Stimulated activated CD4-positive, alpha-beta T cell treated with anti-CD3 and anti-CD28 coated beads, Interleukin-4, amount 100 ng/mL, for 24 hours (primary cell): ENCODE data around the gene TMEM270.
"Not testable (repeated sequence)": the region's sequence is repeated elsewhere in the genome, so short reads cannot be mapped to it uniquely, and the experiment has no call there.

Experiments used
- DNase-seq: peaks from one replicate; pipeline ENCODE4 v3.0.0-alpha.2; 2020

Gene TMEM270

GRCh38 chr7:73861305-73861704 is 346 bp downstream of the TMEM270 start:
- DNase-seq, result no peak

DNA sequence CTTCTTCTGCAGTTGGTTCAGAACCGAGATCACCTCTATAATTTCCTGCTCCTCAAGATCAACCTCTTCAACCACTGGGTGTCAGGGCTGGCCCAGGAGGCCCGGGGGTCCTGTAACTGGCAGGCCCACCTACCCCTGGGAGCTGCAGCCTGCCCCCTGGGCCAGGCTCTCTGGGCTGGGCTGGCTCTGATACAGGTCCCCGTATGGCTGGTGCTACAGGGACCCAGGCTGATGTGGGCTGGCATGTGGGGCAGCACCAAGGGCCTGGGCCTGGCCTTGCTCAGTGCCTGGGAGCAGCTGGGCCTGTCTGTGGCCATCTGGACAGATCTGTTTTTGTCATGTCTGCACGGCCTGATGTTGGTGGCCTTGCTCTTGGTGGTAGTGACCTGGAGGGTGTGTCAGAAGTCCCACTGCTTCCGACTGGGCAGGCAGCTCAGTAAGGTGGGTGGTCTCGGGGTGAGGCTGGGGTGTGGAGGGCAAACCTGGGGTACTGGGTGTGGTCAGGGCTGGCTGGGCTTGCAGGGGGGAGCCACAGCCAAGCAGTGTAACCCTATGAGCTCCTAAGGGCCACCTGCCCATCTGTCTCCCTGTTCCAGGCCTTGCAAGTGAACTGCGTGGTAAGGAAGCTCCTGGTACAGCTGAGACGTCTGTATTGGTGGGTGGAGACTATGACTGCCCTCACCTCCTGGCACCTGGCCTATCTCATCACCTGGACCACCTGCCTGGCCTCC is 4.2 kb downstream of the TMEM270 start:
- DNase-seq, result no peak

DNA sequence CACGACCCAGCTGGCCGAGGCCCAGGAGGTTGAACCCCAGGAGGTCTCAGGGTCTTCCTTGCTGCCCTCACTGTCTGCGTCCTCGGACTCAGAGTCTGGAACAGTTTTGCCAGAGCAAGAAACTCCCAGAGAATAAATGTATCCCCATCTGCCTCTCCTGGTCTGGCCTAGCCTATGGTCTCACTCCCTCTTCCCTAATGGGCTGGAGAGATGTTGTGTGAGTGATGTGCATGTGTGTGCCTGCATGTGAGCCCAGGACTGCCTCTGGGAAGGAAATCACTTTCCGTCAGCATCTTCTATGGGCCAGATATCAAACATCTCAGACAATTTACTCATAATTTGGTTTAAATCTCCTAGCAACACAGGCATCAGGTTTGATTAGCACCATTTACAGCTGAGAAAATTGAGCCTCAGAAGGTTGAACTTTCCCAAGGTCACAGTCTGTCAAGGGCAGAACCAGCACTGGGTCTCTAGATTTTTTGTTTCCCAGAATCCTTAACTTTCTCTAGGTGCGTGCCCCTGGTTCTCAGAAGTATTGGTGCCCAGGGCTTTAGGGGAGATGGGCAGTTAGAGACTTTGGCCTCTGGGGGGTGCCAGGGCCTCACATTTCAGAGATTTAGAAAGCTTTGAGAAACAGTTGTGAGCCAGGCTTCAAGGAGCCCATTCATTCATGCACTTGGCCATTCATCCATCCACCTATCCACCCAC is 4.9 kb downstream of the TMEM270 start:
- DNase-seq, result no peak

GRCh38 chr7:73866446-73866767 is 5.4 kb downstream of the TMEM270 start:
- DNase-seq, result no peak

DNA sequence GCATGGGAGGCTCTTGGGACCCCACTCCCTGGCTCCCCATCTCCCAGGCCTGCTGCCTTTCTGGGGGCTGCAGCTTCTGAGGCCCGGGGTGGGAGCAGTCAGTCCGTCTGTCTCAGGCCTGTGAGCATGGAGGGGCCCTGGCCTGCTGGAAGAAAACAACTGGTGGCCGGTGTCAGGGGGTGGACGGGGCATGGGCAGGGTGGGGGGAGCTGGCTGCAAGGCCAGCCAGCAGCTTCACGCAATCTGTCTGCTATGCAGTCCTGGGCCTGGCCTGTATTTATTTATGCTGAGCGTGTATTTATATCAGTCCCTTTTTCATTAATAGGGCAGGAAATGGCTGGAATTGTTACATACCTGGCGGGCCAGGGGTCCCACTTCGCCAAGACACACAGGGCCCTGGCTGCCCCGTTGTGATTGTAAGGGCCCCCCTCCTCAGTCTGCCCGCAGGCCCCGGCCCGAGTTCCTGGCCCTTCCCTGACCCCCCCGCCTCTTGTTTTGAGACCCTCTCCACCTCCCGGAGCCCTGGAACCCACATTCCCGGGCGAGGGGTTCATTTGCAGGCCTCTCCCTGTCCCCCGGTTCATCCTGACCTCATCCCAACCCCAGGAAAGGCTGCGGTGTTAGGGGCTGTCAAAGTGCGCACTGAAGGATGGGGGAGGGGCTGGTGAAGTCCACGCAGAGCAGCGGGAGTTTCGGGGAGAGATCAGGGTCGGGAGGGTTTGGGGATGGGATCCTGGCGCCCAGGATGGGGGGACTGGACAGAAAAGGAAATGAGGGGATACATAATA is 8.2 kb downstream of the TMEM270 start:
- no peak for DNase-seq

DNA sequence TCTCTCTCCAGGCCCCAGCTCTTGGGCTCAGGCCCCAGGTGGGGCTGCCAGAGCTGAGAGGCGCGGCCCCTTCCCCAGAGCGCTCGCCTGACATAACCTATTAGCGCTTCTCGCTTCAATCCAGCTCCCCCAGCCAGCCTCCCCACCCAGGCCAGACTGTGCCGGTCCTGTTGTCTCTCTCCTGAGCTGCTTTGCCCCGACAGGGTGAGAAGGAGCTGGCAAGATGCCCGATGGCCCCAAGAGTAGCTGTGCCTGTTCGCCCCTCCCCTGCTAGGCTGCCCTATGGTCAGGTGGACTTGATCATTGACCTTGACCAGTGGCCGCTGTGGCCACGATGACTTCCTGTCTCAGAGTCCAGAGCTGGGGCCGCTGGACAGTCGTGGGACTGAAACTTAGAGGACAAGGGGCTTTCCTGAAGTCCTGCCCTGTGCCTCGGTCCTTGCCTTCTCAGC is 9.1 kb downstream of the TMEM270 start:
- no peak for DNase-seq

DNA sequence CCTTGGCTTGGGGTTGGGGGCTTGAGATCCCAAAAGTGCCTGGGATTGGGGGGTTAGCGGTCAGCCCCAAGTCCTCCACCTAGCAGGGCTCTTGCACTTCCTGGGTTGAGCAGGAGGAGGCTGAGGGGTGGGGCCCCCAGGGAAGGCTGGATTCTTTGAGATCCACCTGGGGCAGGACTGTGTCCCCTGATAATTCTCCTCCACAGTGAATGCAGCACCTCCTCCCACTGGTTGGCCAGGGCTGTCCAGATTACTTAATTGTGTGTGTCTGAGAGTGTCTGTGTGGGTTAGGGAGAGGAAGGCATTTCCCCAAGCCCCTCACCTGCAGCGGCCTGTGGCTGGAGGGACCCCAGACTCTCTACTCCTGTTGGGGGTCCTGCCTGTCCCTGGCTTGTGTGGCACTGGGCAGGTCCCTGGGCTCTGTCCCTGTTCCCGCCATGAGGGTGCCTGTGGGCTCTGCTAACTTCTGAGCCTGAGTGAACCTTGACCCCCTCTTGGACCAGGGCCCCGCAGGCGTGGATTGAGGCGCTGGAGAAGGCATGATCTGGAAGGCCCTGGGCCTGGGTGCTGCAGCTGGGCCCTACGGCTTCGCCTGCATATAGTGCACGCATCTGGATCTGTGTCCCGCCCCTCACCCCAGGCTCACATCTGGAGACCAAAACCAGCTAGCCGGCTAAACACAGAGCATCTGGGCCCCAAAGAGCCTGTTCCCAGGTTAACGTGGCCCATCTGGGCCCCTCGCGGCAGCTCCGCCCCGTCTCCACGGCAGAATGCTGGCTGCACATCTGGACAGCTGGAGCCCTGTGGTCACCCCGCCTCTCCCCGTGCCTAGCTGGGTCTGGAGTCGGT is 10.4 kb downstream of the TMEM270 start:
- DNase-seq, result no peak

- no peak for DNase-seq
Measured at GRCh38 chr7:73872056-73872908, 11.3 kb downstream of the TMEM270 start.

GRCh38 chr7:73876361-73876760 is 15.4 kb downstream of the TMEM270 start:
- no peak for DNase-seq

GRCh38 chr7:73876973-73877372 is 16.0 kb downstream of the TMEM270 start:
- no peak for DNase-seq

DNA sequence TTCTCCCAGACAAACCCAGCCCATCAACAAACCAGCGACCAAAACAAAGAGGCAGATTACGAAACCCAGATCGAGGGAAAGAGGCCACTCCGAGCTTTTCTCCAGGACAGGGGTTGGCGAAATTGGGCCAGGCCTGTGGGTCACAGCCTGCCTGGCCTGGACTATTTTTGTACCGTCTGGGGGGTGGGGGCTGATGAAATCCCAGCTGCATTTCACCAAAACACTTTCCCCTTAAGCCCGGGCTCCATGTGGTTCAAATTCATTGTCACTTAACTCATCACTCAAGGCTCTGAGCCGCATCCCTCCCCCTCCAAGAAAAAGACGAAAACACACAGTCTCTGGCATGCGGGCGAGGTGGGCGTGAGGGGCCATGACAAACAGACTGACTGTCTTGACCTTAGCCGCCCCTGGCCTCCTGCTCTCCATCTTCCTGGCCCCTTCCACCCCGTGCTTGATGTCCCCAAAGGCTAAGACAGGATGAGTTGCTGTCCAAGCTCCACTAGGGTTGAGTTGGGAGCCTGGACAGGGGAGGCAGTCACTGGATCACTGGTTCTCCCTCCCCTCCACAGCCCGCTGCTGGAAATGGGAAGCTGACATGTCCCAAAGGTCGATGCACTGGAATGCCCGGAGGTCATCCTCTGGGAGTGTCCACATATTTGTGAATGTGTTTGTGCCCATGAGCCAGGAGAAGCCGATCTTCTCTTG is 19.2 kb downstream of the TMEM270 start:
- DNase-seq, result no peak

GRCh38 chr7:73880755-73881328 is 19.9 kb downstream of the TMEM270 start:
- no peak for DNase-seq

DNA sequence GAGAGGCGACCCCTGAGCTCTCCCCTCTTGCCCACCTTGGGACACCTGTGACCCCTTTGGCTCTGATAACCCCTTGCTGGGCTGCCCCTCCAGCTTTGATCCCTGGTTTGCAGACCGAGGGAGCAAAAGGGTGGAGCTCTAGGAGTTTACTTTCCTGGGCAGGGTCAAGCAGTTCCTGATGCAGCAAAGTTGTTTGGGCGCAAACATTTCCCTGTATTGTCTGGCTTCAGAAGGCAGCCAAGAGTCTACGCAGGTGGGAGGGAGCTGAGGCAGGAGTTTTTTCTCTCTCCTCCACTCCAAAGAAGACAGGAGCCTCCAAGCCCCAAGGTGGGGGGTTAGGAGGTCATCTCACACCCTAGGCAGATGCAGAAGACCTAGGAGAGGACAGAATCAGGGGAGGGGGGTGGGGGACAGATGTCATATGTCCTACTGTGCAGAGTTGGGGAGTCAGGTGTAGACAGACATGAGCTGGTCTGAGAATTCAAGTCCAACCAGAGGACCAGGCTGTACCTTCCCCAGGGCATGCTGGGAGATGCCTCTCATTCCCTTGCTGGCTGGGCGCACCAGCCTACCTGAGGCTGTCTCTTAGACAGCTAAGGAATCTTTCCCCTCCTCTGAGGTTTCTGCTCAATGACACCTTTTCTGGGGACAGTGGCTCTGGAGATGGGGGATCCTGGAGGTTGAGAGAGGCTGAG is 20.5 kb downstream of the TMEM270 start:
- no peak for DNase-seq

GRCh38 chr7:73882047-73882402 is 21.1 kb downstream of the TMEM270 start:
- DNase-seq, result no peak

DNA sequence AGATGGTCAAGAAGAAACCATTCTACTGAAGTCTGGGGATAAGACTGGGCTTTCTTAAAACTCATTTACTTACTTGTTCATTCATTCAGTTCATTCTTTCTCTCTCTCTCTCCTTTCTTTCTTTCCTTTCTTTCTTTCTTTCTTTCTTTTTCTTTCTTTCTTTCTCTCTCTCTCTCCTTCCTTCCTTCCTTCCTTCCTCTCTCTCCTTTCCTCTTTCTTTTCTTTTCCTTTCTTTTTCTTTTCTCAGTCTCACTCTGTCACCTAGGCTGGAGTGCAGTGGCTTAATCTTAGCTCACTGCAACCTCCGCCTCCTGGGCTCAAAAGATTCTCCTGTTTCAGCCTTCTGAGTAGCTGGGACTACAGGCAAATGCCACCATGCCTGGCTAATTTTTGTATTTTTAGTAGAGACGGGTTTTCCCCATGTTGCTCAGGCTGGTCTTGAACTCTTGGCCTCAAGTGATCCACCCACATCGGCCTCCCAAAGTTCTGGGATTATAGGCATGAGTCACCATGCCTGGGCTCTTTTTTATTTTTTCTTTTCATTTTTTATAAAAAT is 24.0 kb downstream of the TMEM270 start:
- DNase-seq, result not testable (repeated sequence)

DNA sequence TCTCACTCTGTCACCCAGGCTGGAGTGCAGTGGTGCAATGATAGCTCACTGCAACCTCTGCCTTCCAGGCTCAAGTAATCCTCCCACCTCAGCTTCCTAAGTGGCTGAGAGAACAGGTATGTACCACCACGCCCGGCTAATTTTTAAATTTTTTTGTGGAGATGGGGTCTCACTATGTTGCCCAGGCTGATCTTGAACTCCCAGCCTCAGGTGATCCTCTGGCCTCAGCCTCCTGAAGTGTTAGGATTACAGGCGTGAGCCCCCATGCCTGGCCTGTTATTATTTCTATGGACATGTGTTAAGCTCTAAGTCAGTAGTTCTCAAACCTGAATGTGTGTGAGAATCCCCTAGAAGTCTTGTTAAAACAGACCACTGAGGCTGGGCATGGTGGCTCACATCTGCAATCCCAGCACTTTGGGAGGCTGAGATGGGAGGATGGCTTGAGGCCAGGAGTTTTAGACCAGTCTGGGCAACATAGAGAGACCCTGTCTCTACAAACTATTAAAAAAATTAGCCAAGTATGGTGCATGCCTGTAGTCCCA is 24.5 kb downstream of the TMEM270 start:
- no peak for DNase-seq

- no peak for DNase-seq
Measured at GRCh38 chr7:73885975-73886798, 25.2 kb downstream of the TMEM270 start.

- no peak for DNase-seq
Measured at GRCh38 chr7:73887762-73888161, 26.8 kb downstream of the TMEM270 start.

GRCh38 chr7:73888959-73889358 is 28.0 kb downstream of the TMEM270 start:
- no peak for DNase-seq
